ENCODE data around the gene MYO18A. TPM values are rescaled to one million over a fixed set of nuclear protein-coding genes. Genes with fewer than 3 reads are reported as not detected.

MYO18A gene
- total and polyA plus RNA-seq, 10 of the 15 experiments (the other 5 are each of a cell fraction or from before 2014, with no cell fraction given) = 2.9 to 66.0 (median 24.5) TPM

GRCh38 chr17:29043539-29044145 is 136.6 kb downstream of the MYO18A start (continued):
- TF ChIP-seq KLF5 (IDR thresholded peaks at IDR 0.05; ENCODE audit: partially characterized antibody) = no peak
- no peak for TF ChIP-seq POLR2AphosphoS5 (IDR thresholded peaks at IDR 0.05; ENCODE audit: low read length)
- 0 out of 4 replicates have a peak, but pooled peaks of 1 of the 2 experiments have one; percentile 55 for TF ChIP-seq EP300 (IDR thresholded peaks at IDR 0.05; ENCODE audit: borderline replicate concordance in 1 of 2, control insufficient read depth in 1 of 2, low read depth in 2 of 2, low read length in 2 of 2)
- no peak for TF ChIP-seq ZNF274 (IDR thresholded peaks at IDR 0.05; ENCODE audit: insufficient read depth, insufficient read length)
- no peak for TF ChIP-seq CHD4 (IDR thresholded peaks at IDR 0.05)
- TF ChIP-seq RELA (IDR thresholded peaks at IDR 0.05; ENCODE audit: borderline replicate concordance, partially characterized antibody) = no peak
- TF ChIP-seq, protein P1, sequence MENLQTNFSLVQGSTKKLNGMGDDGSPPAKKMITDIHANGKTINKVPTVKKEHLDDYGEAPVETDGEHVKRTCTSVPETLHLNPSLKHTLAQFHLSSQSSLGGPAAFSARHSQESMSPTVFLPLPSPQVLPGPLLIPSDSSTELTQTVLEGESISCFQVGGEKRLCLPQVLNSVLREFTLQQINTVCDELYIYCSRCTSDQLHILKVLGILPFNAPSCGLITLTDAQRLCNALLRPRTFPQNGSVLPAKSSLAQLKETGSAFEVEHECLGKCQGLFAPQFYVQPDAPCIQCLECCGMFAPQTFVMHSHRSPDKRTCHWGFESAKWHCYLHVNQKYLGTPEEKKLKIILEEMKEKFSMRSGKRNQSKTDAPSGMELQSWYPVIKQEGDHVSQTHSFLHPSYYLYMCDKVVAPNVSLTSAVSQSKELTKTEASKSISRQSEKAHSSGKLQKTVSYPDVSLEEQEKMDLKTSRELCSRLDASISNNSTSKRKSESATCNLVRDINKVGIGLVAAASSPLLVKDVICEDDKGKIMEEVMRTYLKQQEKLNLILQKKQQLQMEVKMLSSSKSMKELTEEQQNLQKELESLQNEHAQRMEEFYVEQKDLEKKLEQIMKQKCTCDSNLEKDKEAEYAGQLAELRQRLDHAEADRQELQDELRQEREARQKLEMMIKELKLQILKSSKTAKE (IDR thresholded peaks at IDR 0.05; ENCODE audit: low read depth, poor library complexity, severe bottlenecking) = no peak
- TF ChIP-seq IKZF2 (IDR thresholded peaks at IDR 0.05) = peak; percentile 63 to 71; a peak in 3 of 4 replicates
- TF ChIP-seq, protein P2, sequence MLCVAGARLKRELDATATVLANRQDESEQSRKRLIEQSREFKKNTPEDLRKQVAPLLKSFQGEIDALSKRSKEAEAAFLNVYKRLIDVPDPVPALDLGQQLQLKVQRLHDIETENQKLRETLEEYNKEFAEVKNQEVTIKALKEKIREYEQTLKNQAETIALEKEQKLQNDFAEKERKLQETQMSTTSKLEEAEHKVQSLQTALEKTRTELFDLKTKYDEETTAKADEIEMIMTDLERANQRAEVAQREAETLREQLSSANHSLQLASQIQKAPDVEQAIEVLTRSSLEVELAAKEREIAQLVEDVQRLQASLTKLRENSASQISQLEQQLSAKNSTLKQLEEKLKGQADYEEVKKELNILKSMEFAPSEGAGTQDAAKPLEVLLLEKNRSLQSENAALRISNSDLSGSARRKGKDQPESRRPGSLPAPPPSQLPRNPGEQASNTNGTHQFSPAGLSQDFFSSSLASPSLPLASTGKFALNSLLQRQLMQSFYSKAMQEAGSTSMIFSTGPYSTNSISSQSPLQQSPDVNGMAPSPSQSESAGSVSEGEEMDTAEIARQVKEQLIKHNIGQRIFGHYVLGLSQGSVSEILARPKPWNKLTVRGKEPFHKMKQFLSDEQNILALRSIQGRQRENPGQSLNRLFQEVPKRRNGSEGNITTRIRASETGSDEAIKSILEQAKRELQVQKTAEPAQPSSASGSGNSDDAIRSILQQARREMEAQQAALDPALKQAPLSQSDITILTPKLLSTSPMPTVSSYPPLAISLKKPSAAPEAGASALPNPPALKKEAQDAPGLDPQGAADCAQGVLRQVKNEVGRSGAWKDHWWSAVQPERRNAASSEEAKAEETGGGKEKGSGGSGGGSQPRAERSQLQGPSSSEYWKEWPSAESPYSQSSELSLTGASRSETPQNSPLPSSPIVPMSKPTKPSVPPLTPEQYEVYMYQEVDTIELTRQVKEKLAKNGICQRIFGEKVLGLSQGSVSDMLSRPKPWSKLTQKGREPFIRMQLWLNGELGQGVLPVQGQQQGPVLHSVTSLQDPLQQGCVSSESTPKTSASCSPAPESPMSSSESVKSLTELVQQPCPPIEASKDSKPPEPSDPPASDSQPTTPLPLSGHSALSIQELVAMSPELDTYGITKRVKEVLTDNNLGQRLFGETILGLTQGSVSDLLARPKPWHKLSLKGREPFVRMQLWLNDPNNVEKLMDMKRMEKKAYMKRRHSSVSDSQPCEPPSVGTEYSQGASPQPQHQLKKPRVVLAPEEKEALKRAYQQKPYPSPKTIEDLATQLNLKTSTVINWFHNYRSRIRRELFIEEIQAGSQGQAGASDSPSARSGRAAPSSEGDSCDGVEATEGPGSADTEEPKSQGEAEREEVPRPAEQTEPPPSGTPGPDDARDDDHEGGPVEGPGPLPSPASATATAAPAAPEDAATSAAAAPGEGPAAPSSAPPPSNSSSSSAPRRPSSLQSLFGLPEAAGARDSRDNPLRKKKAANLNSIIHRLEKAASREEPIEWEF (IDR thresholded peaks at IDR 0.05; ENCODE audit: insufficient replicate concordance, low read depth, low read length) = no peak
- no peak for TF ChIP-seq BRCA1 (IDR thresholded peaks at IDR 0.05; ENCODE audit: low read depth, low read length)
- no peak for TF ChIP-seq RB1 (IDR thresholded peaks at IDR 0.05; ENCODE audit: borderline replicate concordance)
- TF ChIP-seq PAX8 (IDR thresholded peaks at IDR 0.05) = no peak
- 0 out of 2 replicates have a peak, but pooled peaks have one; percentile 16 for TF ChIP-seq NBN (IDR thresholded peaks at IDR 0.05)
- no peak for TF ChIP-seq POU2F2 (IDR thresholded peaks at IDR 0.05; ENCODE audit: borderline replicate concordance, low read depth, low read length)

Measured in GM12878 (cell line).